Stimulated activated CD8-positive, alpha-beta memory T cell treated with anti-CD3 and anti-CD28 coated beads, Interleukin-12 subunit alpha, Interleukin-12 subunit beta, amount 100 ng/mL, for 24 hours (primary cell): ENCODE results near the gene L3MBTL4.

Source experiments
- DNase-seq: peaks from one replicate; pipeline ENCODE4 v3.0.0-alpha.2; 2020; ENCODE audit errors: extremely low read depth

L3MBTL4 gene

DNA sequence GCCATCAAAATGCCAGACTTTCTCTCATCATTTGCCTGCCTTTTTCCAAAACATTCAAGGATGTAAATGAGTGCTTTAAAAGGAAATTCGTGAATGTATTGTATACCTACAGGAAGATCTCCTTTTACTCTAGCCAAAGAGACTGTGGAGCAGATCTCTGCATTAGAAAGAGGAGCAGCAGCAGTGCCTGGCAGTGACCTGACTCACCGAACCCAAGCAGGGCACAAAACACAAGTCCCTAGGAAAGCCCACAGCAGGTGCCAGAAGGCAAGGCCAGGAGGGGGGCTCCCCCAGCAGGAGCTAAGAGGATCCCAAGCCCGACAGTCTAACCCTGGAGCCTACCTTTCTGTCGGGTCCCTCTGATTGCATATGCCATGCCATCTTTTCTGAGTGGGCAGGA lies 47.9 kb downstream of the L3MBTL4 start:
- no peak for DNase-seq

GRCh38 chr18:6365385-6365784 lies 49.3 kb downstream of the L3MBTL4 start:
- no peak for DNase-seq

DNA sequence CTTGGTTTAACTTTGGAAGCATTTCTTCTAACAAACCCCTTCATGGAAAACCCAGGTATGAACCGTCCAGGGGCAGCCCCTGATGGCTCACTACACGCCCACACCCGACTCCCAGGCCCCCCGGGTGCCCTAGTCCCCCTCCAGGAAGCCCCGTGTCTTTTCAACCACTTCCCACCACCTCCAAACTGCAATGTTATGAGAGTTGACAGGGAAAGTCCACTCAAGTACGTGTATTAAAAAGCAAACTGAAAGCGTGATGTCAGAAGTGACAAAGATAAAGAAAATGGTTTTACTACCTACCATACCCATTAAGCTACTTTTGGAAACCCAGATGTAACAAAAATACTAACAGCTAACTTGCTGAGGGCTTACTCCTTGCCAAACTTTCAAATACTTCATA lies 51.5 kb downstream of the L3MBTL4 start:
- no peak for DNase-seq

- no peak for DNase-seq
Observed at GRCh38 chr18:6362559-6363129, 52.1 kb downstream of the L3MBTL4 start.

DNA sequence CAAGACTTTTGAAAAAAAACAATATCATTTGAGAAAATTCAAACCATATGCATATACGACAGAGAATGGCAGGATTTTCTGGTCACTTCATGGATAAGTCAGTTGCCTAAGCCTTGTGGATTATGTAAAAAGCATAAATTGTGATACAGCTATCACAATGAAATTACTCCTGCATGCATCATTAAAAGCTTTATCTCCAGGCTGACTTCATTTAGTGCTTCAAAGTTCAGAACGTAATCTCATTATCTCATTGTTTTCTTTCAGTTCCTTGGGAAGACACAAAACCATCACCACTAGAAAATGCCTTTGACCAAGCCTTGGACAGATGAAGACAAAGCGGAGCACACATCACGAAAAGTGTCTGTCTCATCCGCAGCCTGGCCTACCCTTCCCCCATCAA lies 57.0 kb downstream of the L3MBTL4 start:
- DNase-seq, result no peak

- no peak for DNase-seq
Observed at GRCh38 chr18:6355789-6356589, 58.7 kb downstream of the L3MBTL4 start.

DNA sequence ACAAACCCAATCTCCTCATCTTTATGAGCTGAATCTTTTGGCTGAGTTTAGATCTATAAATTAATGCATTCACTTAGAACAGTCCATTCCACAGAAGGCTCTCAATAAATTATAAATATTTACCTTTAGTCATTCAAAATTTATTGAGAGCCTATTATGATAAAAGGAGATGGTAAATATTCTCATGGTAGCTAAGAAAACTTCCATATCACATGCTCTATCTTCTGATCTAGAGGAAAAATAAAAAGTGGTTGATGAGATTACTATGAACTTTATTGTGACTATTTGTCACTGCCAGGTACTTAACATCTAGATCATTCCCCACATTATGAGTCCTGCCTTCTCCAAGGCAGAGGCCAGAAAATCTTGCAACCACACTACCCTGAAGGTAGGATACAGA lies 62.4 kb downstream of the L3MBTL4 start:
- DNase-seq, result no peak

DNA sequence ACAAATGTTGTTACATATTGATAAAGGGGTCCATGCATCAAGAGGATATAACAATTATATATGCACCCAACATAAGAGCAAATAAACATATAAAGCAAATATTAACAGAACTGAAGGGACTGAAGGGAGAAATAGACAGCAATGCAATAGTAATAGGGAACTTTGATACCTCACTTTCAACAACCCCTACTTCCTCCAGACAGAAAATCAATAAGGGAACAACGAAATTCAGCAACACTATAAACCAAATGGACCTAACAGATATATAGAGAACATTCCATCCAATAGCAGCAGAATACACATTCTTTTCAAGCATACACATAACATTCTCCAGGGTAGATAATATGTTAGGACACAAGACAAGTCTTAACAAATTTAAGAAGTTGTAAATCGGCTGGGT lies 71.7 kb downstream of the L3MBTL4 start:
- no peak for DNase-seq

DNA sequence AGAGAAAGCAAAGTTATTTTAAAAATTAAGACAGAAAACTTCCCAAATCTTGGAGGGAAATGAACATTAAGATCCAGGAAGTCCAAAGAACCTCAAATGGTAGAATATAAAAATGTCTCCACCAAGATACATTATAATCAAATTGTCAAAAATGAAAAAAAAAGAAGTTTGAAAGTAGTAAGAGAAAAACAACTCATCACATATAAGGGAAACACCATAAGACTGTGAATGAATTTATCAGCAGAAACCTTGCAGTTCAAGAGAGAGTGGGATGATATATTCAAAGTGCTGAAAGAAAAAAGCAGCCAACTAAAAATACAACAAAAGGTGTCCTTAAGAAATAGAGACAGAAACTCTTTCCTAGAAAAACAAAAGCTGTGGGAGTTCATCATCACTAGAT lies 73.0 kb downstream of the L3MBTL4 start:
- no peak for DNase-seq

DNA sequence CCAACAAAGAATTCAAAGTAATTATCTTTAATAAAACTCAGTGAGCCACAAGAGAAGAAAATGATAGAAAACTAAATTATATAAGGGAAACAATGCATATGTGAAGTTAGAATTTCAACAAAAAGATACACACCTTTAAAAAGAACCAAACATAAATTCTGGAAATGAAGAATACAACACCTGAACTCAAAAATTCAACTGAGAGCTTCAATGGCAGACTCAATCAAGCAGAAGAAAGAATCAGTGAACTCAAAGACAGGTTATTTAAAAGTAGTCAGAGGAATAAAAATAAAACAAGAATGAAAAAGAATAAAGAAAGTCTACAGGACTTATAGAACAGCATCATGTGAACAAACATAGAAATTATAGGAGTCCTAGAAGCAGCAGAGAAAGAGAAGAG lies 73.4 kb downstream of the L3MBTL4 start:
- DNase-seq, result no peak

DNA sequence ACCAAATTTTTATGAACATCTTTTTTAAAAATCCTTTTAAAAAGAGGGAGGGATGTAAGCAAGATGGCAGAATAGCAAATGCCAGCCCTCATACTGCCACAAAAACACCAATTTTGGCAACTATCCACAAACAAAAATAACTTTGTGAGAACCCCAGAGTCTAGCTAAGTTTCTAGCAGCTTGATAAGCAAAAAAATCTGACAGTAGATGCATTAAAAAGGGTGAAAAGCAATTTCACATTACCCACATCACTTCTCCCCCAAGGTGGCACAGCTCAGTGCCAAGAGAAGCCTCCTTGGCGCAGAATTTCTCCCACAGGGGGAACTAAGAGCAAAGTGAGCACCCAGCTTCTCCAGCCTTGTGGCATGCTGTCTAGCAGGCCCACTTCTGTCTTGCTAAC lies 74.6 kb downstream of the L3MBTL4 start:
- DNase-seq, result no peak

- no peak for DNase-seq
Observed at GRCh38 chr18:6336239-6336638, 78.5 kb downstream of the L3MBTL4 start.

DNA sequence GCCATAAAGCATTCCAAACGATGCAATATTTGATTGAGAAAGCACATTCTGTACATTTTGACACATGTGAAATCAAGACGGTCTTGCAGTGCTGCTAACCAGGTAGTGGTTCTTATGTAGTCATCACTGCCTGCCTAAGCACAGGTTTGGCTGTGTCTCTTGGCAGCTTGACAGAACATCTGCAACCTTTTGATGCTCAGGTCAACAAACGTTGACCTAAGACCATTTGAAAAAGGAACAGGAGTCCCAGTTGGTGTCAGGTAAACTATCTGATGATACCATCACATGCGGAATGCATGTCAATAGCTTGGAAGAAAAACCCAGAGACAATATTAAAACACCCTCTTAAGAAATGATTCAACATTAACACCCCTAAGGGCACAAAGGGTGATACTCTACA lies 80.7 kb downstream of the L3MBTL4 start:
- DNase-seq, result no peak

- DNase-seq, result no peak
Observed at GRCh38 chr18:6331872-6332271, 82.8 kb downstream of the L3MBTL4 start.

- no peak for DNase-seq
Observed at GRCh38 chr18:6330786-6331185, 83.9 kb downstream of the L3MBTL4 start.

DNA sequence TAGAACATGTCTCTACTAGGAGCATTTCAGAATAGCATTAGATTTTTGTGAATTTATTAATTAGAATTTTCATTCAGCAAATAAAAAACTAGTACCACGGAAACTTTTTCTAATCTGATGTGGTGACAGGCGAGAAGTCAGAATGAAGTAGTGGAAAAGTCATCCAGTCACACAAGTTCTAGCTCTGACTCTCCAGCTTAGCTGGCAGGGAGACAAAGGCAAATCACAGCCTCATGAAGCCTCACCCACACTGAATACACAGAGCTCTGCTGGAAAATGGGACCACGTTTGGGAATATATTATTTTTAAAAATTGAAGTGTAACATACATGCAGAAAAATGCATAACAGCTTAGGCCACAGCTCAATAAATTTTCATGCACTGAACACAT lies 86.1 kb downstream of the L3MBTL4 start:
- DNase-seq, result no peak

DNA sequence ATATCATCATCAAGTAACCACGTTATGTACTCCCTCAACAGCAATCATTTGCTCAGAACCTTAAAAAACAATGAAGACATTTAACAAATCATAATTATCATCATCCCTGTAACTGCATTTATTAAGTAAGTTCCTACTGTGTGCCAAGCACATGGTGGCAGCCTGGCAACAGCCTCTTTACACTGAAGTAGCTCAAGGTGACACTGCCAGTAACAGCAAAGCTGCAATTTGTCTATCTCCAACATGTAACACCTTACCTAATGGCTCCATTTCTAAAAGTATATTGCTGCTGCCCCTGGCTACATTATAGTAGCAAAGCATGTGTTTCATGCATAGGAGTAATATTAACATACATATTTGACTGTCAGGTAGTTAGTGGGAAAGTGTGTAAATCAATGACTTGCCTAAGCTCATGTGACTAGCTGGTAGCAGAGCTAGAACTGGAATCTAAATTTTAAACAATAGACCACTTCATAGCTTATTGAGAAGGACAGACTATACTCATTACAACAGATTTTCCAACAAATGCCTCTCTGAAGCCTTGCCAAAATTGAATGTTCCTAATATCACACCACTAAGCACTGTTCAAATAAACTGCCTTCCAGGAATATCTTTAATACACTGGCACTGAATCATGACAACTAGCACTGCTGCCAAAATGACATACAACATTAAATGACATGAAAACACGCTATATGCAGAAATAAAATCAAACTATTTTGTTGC lies 86.7 kb downstream of the L3MBTL4 start:
- DNase-seq, result no peak

DNA sequence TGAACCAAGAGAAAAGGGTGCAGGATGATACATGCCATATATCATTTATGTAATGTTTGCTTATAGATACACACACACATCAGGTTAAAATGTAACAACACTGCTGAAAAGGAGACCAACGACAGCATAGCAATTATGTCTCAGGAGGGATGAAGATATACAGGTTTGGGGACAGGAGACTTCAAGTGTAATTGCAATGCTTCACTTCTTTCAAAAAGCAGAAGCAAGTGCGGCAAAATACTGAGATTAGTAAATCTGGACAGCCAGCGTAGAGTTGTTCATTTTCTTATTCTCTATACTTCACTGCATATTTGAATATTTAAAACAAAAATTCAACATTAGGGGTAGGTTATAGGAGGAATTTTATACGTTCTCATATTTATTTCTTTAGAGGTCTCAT lies 87.2 kb downstream of the L3MBTL4 start:
- DNase-seq, result no peak

DNA sequence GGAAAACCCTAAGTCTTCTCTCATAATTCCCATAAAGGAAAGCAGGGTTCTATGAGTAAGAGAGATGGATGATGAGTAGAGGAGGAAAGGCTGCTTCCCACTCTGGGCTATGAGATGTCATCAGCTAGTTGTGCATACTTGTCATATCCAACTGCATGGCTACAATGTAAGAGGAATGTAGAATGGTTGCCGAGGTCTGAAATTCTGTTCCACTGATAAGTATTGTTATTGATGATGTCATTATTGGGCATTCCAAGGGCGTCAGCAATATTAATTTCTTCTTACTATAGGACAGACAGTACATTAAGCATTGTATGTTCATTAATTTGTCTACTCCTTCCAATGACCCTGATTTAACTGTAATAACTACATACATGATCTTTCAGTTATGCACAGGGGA lies 88.1 kb downstream of the L3MBTL4 start:
- DNase-seq, result no peak

DNA sequence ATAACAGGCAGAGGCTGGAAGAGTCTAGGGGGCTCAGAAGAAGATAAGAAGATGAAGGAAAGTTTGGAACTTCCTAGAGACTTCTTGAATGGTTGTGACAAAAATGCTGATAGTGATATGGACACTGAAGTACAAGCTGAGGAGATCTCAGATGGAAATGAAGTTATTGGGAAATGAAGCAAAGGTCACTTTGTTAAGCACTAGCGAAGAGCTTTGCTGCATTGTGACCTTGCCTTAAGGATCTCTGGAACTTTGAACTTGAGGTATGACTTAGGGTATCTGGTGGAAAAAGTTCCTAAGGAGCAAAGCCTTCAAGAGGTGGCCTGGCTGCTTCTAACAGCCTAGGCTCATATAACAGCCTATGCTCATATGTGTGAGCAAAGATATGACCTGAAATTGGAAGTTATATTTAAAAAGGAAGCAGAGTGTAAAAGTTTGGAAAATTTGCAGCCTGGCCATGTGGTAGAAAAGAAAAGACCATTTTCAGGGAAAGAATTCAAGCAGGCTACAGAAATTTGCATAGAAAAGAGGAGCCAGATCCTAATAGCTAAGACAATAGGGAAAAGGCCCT lies 91.3 kb downstream of the L3MBTL4 start:
- DNase-seq, result no peak

DNA sequence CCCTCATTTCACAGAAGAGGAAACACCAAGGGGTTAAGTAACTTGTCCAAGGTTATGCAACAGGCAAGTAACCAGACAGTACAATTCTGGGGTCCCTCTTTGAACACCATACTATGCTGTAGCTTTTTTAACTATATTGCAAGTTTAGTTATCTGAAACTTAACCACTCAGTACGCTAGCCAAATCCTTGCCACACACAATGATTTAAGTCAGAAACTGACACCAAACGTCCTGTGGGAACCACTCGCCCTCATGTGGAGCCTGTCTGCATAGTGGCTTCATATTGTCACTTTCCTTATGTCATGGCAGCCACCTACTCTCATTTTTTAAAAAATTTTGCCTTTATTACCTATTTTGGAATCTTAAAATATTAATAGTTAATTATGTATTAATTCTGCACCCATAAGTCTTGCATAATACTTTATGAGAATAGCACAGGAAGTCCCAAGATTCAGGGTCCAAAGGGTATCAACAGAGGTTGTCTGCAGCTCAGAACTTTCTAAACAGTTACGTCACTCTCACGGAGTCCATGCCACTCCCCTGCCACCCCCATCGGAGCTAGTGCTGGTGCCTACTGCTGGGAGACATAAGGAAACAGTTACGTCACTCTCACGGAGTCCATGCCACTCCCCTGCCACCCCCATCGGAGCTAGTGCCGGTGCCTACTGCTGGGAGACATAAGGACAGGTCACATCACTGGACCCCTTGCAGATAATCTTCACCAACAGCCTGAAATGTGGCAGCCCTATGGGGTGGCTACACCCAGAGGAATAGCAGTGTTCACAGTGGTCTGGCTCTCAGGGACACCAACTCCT lies 99.0 kb downstream of the L3MBTL4 start:
- no peak for DNase-seq

DNA sequence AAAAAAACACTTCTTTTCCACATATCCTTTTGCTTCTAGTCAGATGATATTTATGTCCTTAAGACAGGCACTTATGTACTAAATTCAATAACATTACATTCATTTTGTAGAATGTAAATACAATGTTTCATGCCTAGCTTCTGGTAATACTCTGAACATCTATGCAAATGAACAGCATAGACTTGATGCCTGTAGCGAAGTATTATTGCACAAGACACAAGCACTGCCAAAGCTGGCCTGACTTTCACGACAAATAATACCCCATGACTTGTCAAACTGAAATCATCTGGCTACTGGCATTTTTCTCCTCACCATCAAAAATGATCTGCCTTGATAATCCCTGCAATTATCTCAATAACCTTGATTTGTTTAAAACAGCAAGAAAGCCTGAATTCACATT lies 101.3 kb downstream of the L3MBTL4 start:
- DNase-seq, result no peak
